ENCODE results near the gene TMEM273. TPM values are rescaled to one million over a fixed set of nuclear protein-coding genes. Genes with fewer than 3 reads are reported as not detected.
"Not testable (repeated sequence)": the region's sequence is repeated elsewhere in the genome, so short reads cannot be mapped to it uniquely, and the experiment has no call there.

Gene TMEM273
- total RNA-seq, 1 donor from 2014 or later, result not detected

DNA sequence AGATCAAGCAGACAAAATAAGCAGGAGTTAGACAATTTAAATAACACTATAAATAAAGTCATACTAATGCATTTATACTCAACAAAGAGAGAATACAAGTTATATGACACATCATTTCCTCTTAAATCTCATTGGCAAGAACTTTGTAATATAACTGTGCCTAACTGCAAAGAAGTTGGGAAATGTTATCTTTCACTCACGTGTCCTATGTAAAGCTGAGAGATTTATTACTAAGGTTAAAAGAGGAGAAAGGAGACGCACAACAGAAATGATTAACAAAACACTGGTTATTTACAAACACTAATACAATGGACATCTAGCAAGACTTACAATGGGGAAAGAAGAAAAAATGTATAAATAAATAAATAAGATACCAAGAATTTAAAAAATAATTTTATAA lies 12.7 kb upstream of the TMEM273 start:
- H3K36me3 Mint-ChIP-seq (ENCODE audit: insufficient read depth), result no peaks in the 10 kb centered on the region
- H3K27me3 Mint-ChIP-seq, result peaks cover 23% of the 10 kb centered on the region
- no peak for DNase-seq (ENCODE audit: low spot score, unreplicated experiment)
- H3K9me3 Mint-ChIP-seq (ENCODE audit: low read depth), result no peaks in the 10 kb centered on the region
- no peaks in the 10 kb centered on the region for H3K4me1 Mint-ChIP-seq (ENCODE audit: low read depth)
- TF ChIP-seq, protein P1, sequence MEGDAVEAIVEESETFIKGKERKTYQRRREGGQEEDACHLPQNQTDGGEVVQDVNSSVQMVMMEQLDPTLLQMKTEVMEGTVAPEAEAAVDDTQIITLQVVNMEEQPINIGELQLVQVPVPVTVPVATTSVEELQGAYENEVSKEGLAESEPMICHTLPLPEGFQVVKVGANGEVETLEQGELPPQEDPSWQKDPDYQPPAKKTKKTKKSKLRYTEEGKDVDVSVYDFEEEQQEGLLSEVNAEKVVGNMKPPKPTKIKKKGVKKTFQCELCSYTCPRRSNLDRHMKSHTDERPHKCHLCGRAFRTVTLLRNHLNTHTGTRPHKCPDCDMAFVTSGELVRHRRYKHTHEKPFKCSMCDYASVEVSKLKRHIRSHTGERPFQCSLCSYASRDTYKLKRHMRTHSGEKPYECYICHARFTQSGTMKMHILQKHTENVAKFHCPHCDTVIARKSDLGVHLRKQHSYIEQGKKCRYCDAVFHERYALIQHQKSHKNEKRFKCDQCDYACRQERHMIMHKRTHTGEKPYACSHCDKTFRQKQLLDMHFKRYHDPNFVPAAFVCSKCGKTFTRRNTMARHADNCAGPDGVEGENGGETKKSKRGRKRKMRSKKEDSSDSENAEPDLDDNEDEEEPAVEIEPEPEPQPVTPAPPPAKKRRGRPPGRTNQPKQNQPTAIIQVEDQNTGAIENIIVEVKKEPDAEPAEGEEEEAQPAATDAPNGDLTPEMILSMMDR (IDR thresholded peaks at IDR 0.05; ENCODE audit: unreplicated experiment), result no peak
- H3K27ac Mint-ChIP-seq, result no peak overlapping the region
- no peak overlapping the region for H3K4me3 Mint-ChIP-seq (ENCODE audit: low read depth)

DNA sequence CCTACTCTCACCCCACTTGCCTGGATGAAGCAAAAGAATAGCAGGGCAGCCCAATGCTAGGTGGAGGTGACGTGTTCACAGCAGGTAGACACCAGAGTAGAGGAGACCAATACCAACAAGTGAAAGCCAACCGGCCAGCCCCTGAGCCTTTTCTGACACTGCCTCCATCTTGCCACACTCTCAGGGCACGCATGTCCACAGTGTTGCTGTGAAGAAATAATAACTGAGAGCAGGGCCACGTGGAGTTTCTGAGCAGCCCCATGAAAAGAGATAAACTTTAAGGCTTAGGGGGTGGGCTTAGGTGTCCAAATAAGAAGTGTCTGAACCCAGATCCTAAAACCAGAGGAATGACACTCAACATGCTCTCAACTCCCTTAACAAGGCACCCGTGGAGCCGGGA lies 9.0 kb upstream of the TMEM273 start:
- Mint-ChIP-seq H3K27ac (no peak overlapping the region), H3K27me3 (peaks cover 7% of the 10 kb centered on the region), H3K4me1 (ENCODE audit: low read depth) (no peaks in the 10 kb centered on the region), H3K9me3 (ENCODE audit: low read depth) (no peaks in the 10 kb centered on the region), H3K36me3 (ENCODE audit: insufficient read depth) (no peaks in the 10 kb centered on the region), H3K4me3 (ENCODE audit: low read depth) (no peak overlapping the region)
- TF ChIP-seq, protein P1 (IDR thresholded peaks at IDR 0.05; ENCODE audit: unreplicated experiment), result no peak
- no peak for DNase-seq (ENCODE audit: low spot score, unreplicated experiment)

DNA sequence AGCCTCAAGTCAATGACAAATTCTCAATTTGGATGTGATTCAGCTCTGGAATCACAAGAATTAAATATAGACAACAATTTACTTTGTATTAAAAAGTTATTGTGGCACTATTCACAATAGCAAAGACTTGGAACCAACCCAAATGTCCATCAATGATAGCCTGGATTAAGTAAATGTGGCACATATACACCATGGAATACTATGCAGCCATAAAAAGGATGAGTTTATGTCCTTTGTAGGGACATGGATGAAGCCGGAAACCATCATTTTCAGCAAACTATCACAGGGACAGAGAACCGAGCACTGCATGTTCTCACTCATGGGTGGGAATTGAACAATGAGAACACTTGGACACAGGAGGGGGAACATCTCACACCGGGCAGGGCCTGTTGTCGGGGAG lies 7.7 kb upstream of the TMEM273 start:
- DNase-seq (ENCODE audit: low spot score, unreplicated experiment); H3K36me3 Mint-ChIP-seq (ENCODE audit: insufficient read depth); H3K9me3 Mint-ChIP-seq (ENCODE audit: low read depth); H3K4me3 Mint-ChIP-seq (ENCODE audit: low read depth); H3K4me1 Mint-ChIP-seq (ENCODE audit: low read depth); H3K27ac Mint-ChIP-seq; H3K27me3 Mint-ChIP-seq: not testable (repeated sequence)

DNA sequence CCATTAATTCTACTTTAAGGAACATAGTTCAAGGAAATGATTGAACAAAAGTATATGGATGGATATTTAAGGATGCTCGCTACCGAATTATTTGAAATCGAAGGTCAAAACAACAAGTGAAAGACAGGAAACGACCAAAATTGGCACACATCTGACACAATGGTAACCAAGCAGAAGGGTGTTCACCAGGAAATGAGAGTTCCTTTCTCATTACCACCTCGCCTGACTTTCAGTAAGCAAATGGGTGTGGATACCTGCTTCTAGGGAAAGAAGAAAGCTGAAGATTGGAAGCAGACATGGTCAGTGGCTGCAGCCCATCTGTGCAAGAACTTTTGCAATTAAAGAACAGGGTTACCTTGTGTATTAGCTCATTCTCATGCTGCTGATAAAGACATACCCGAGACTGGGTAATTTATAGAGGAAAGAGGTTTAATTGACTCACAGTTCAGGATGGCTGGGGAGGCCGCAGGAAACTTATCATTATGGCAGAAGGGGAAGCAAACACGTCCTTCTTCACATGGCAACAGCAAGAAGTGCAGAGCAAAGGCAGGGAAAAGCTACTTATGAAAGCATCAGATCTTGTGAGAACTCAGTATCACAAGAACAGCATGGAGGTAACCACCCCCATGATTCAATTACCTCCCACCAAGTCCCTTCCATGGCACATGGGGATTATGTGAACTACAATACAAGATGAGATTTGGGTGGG lies 6.2 kb upstream of the TMEM273 start:
- DNase-seq (ENCODE audit: low spot score, unreplicated experiment), result no peak
- H3K4me3 Mint-ChIP-seq (ENCODE audit: low read depth), result no peak overlapping the region
- TF ChIP-seq, protein P1 (IDR thresholded peaks at IDR 0.05; ENCODE audit: unreplicated experiment), result no peak
- H3K36me3 Mint-ChIP-seq (ENCODE audit: insufficient read depth), result no peaks in the 10 kb centered on the region
- H3K9me3 Mint-ChIP-seq (ENCODE audit: low read depth), result no peaks in the 10 kb centered on the region
- H3K27me3 Mint-ChIP-seq, result peaks cover 4% of the 10 kb centered on the region
- no peak overlapping the region for H3K27ac Mint-ChIP-seq
- H3K4me1 Mint-ChIP-seq (ENCODE audit: low read depth), result peaks cover 4% of the 10 kb centered on the region

DNA sequence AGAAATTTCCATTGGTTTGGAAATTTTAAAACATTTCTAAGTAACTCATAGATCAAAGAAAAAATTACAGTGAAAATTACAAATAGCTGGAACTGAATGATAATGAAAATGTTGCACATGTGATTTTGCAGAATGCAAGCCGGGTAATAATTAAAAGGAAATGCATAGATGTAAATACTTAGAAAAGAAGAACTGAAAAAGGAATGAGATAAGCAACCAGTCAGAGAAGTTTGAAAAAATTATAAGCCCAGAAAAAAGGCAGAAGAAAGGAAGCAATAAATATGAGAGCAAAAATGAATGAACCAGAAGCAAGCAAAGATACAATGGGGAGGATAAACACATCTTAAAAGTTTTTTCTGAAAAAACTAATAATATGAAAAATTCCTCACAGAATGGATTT lies 3.2 kb upstream of the TMEM273 start:
- TF ChIP-seq, protein P1 (IDR thresholded peaks at IDR 0.05; ENCODE audit: unreplicated experiment), result no peak
- Mint-ChIP-seq H3K27ac (no peak overlapping the region), H3K27me3 (peaks cover 7% of the 10 kb centered on the region), H3K4me3 (ENCODE audit: low read depth) (no peak overlapping the region), H3K36me3 (ENCODE audit: insufficient read depth) (no peaks in the 10 kb centered on the region), H3K9me3 (ENCODE audit: low read depth) (no peaks in the 10 kb centered on the region), H3K4me1 (ENCODE audit: low read depth) (peaks cover 4% of the 10 kb centered on the region)
- DNase-seq (ENCODE audit: low spot score, unreplicated experiment), result no peak

DNA sequence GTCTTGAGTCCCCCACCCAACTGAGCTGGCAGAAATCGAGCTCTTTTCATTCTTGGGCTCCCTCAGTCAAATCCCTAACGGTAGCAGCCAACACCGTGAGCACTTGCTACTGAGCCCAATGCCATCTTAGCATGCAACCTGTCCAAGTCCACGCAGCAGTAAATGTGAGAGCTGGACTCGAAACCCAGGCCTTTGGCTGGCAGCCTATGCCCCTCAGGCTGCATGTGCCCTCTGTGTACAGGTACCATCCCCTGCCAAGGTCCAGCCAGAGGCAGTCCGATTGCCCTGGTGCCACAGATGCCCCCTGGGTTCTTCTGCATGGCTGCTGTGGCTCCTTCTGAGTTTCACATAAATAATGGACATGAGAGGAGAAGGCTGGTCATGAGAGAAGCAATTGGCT lies 1.2 kb upstream of the TMEM273 start:
- Mint-ChIP-seq H3K4me3 (ENCODE audit: low read depth) (no peak overlapping the region), H3K27ac (no peak overlapping the region), H3K4me1 (ENCODE audit: low read depth) (peaks cover 4% of the 10 kb centered on the region), H3K27me3 (peaks cover 7% of the 10 kb centered on the region), H3K9me3 (ENCODE audit: low read depth) (no peaks in the 10 kb centered on the region), H3K36me3 (ENCODE audit: insufficient read depth) (no peaks in the 10 kb centered on the region)
- DNase-seq (ENCODE audit: low spot score, unreplicated experiment), result no peak
- TF ChIP-seq, protein P1 (IDR thresholded peaks at IDR 0.05; ENCODE audit: unreplicated experiment), result no peak

Measured in progenitor cell of endocrine pancreas (in vitro differentiated cells).